GM12878 (cell line): Measurements from ENCODE around the gene GKN2. TPM values are rescaled to one million over a fixed set of nuclear protein-coding genes. Genes with fewer than 3 reads are reported as not detected.

Experiments used
- ATAC-seq: fragments of 200-7000 bp; cut with Tn5 transposase; 3 replicates; pipeline ENCODE4 v1.9.1; 2020; ENCODE audit warnings: mild to moderate bottlenecking, moderate library complexity
- BruUV-seq: library from RNA; stranded (reverse); fragments of 400-500 nt; replicated peaks from 2 replicates; lab custom pipeline; 2021; lab: Mats Ljungman, UMichigan
- CTCF ChIA-PET: fragments of 300-600 bp; sonication (Branson Sonifier 250); formaldehyde crosslinking; extraction: SDS; loops from one replicate; lab custom pipeline; 2021; ENCODE audit warnings: inconsistent platforms; lab: Yijun Ruan, JAX
- POLR2A ChIA-PET: fragments of 350-600 bp; formaldehyde crosslinking; extraction: SDS; loops from one replicate; lab custom pipeline; 2021; ENCODE audit warnings: inconsistent platforms; lab: Charles Lee
- RAD21 ChIA-PET: fragments of 300-600 bp; sonication (Branson Sonifier 250); formaldehyde crosslinking; loops from one replicate; lab custom pipeline; 2023; ENCODE audit warnings: antibody characterized with exemption; ENCODE audit not compliant: unreplicated experiment; lab: Charles Lee
- SMC1A ChIA-PET: fragments of 300-600 bp; sonication (Branson Sonifier 250); formaldehyde crosslinking; loops from one replicate; lab custom pipeline; 2023; ENCODE audit not compliant: unreplicated experiment, uncharacterized antibody; lab: Charles Lee
- DNase-seq: peaks from one replicate; pipeline ENCODE4 v3.0.0-alpha.2; 2011; ENCODE audit warnings: low read depth, low spot score
- FAIRE-seq: peaks from 3 replicates; lab custom pipeline; 2011; peaks lifted over from hg19 to GRCh38; lab: Jason Lieb, UNC
- H2AFZ ChIP-seq: 2 replicates; pipeline ENCODE4 v1.6.0; 2011; ENCODE audit warnings: low read depth, low read length, control low read depth; ENCODE audit not compliant: control insufficient read depth
- H3K27ac ChIP-seq: 2 replicates; pipeline ENCODE4 v1.5.1; 2011; ENCODE audit warnings: control low read depth; ENCODE audit not compliant: control insufficient read depth, insufficient read depth
- H3K27me3 ChIP-seq, 2 experiments: replicated peaks in 1 of 2; 2 replicates each; pipeline versions ENCODE4 v1.6.0 to v1.6.1; 2011; ENCODE audit warnings: low read length in 1 of 2; ENCODE audit not compliant: control insufficient read depth in 2 of 2, insufficient read depth in 2 of 2
- H3K36me3 ChIP-seq, 2 experiments: 2 replicates each; pipeline ENCODE4 v1.5.1; 2011; ENCODE audit warnings: low read length in 1 of 2; ENCODE audit not compliant: control insufficient read depth in 2 of 2, insufficient read depth in 2 of 2
- H3K4me1 ChIP-seq: 2 replicates; pipeline ENCODE4 v1.6.1; 2011; ENCODE audit warnings: mild to moderate bottlenecking, low read length, moderate library complexity, mixed read lengths; ENCODE audit not compliant: control insufficient read depth, insufficient read depth
- H3K4me2 ChIP-seq: 2 replicates; pipeline ENCODE4 v1.6.0; 2011; ENCODE audit warnings: control low read depth; ENCODE audit not compliant: control insufficient read depth, insufficient read depth
- H3K4me3 ChIP-seq: fragments of 200-600 bp; sonication (generic); 2 replicates; pipeline ENCODE4 v1.5.1; 2016
- H3K79me2 ChIP-seq: 2 replicates; pipeline ENCODE4 v1.6.0; 2011; ENCODE audit warnings: low read length; ENCODE audit not compliant: control insufficient read depth, insufficient read depth
- H3K9ac ChIP-seq: 2 replicates; pipeline ENCODE4 v1.8.0; 2011; ENCODE audit warnings: low read length, control low read depth, mixed read lengths; ENCODE audit not compliant: control insufficient read depth, insufficient read depth
- H3K9me3 ChIP-seq: replicated peaks from 3 replicates; pipeline ENCODE4 v1.5.1; 2011; ENCODE audit warnings: mild to moderate bottlenecking, low read length; ENCODE audit not compliant: control insufficient read depth, insufficient read depth
- H4K20me1 ChIP-seq: 2 replicates; pipeline ENCODE4 v1.6.0; 2011; ENCODE audit not compliant: control insufficient read depth, insufficient read depth
- NR2C2 ChIP-seq: IDR thresholded peaks from 2 replicates; pipeline ENCODE4 v1.6.1; 2011; ENCODE audit warnings: borderline replicate concordance, low read depth; ENCODE audit not compliant: control insufficient read depth, insufficient read length
- POLR2AphosphoS5 ChIP-seq: IDR thresholded peaks from 2 replicates; pipeline ENCODE4 v1.6.1; 2011; ENCODE audit warnings: mild to moderate bottlenecking, low read length, inconsistent platforms
- PRDM15 ChIP-seq: fragments of 450-650 bp; formaldehyde crosslinking; IDR thresholded peaks from 2 replicates; pipeline ENCODE4 v1.4.0; 2020; ENCODE audit warnings: mild to moderate bottlenecking, moderate library complexity
- SKIL ChIP-seq: fragments of 450-650 bp; IDR thresholded peaks from 2 replicates; pipeline ENCODE4 v1.6.1; 2017; ENCODE audit warnings: mild to moderate bottlenecking, low read depth, inconsistent platforms; ENCODE audit not compliant: poor library complexity, severe bottlenecking
- ZBTB33 ChIP-seq: fragments of 450-650 bp; IDR thresholded peaks from 2 replicates; pipeline ENCODE4 v1.6.1; 2017; ENCODE audit warnings: mild to moderate bottlenecking
- ZNF24 ChIP-seq: fragments of 450-650 bp; IDR thresholded peaks from 2 replicates; pipeline ENCODE4 v1.6.1; 2017; ENCODE audit warnings: antibody characterized with exemption, mild to moderate bottlenecking
- WGBS: methylation state at CpG from one replicate; pipeline ENCODE4 v1.1.6; 2016; ENCODE audit warnings: low lambda C conversion rate; ENCODE audit not compliant: insufficient replicate concordance, insufficient coverage; ENCODE audit errors: missing lambda C conversion rate; 5-methylcytosine and 5-hydroxymethylcytosine counted together
- in situ Hi-C: fragments of 300-500 bp; cut with MboI; formaldehyde crosslinking; loops from 9 replicates; pipeline ENCODE4 v1.14.3; 2018; ENCODE audit warnings: mixed read lengths
- intact Hi-C: fragments of 100-400 bp; cut with micrococcal nuclease; formaldehyde crosslinking; loops from one replicate; pipeline ENCODE4 v1.14.2; 2022; ENCODE audit not compliant: unreplicated experiment
- polyA plus RNA-seq, 11 experiments: library from polyadenylated mRNA; depleted of rRNA in 4 of 11; unstranded in 6 of 11; stranded (reverse) in 5 of 11; fragments of >200 nt; fragmentation: Nextera tagmentation in 4 of 11; fragmentation: Illumina TruSeq in 1 of 11; extraction: Ambion mirVana in 4 of 11; extraction: Trizol in 1 of 11; gene quantifications; 1 replicate in 1 of 11; 2 replicates in 10 of 11; pipeline versions ENCODE4 v1.2.1 to v1.2.3, GENCODE V29; 2011 to 2016; ENCODE audit warnings: inconsistent platforms in 2 of 11, missing spikeins in 2 of 11, low read depth in 1 of 11
- total RNA-seq, 4 experiments: library from RNA; depleted of rRNA in 3 of 4; stranded (reverse); fragments of >200 nt in 3 of 4; fragmentation: Illumina TruSeq in 1 of 4; extraction: Trizol in 1 of 4; gene quantifications; 2 replicates each; pipeline versions ENCODE4 v1.2.1 to v1.2.3, GENCODE V29; 2013 to 2021
- TF ChIP-seq, protein P1 (sequence below): fragments of 450-650 bp; IDR thresholded peaks from 2 replicates; pipeline ENCODE4 v1.6.1; 2016; ENCODE audit warnings: mild to moderate bottlenecking, moderate library complexity, borderline replicate concordance

Gene GKN2
- total and polyA plus RNA-seq, 10 of the 15 experiments (the other 5 are each of a cell fraction or from before 2014, with no cell fraction given): not detected

DNA sequence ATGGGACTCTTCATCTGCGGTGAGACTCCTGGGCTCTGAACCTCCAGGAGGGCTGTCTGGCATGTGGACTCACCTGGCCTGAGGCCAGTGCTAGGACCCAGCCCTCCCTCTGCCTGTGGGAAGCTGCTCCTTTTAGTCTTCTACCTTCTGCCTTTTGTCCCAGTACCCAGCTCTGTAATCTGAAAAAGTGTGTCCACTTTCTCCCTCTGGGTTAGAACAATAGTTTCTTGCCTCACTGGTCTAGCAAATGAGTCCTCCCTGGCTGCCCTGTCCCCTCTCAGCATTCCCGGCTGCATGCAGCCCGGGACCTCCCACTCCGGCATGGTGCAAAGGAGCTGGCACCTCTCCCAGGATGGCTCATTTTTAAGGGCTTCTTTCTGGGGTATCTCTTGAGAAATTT, 25.9 kb downstream of the GKN2 start:
- peaks cover 0 to 2% of the 10 kb centered on the region in 2 experiments; a peak in 3 of 4 replicates for H3K27me3 ChIP-seq
- DNase-seq (no peak), ATAC-seq (no peak), FAIRE-seq (no peak)
- no peaks in the 10 kb centered on the region for H3K9me3 ChIP-seq
- ChIA-PET CTCF (interaction anchor here (0.6 to 3.5 kb wide), 9 partner anchors 16 to 464 kb away, joined by 3 to 30 read pairs (median 3); no protein-coding TSS in a partner anchor), RAD21 (interaction anchor here (0.6 to 3.1 kb wide), 3 partner anchors 175 to 917 kb away, joined by 3 to 20 read pairs (median 4); no protein-coding TSS in a partner anchor), POLR2A (no interaction called here), SMC1A (interaction anchor here (3.1 kb wide), 1 partner anchor 175 kb away, joined by 18 read pairs; no protein-coding TSS in a partner anchor)
- 31% methylated on average over 4 of the region's 4 CpGs for WGBS
- no peak overlapping the region for H3K4me2 ChIP-seq
- H3K79me2 ChIP-seq: no peaks in the 10 kb centered on the region
- no peaks in the 10 kb centered on the region for H3K36me3 ChIP-seq
- BruUV-seq: no TSS peak
- no peak overlapping the region for H3K27ac ChIP-seq
- H2AFZ ChIP-seq: no peak overlapping the region
- H3K4me1 ChIP-seq: no peaks in the 10 kb centered on the region
- intact Hi-C loops (loop anchor here (5.0 kb wide), 1 partner anchor 439 kb away; no protein-coding TSS in a partner anchor), in situ Hi-C loops (no loop called here)
- H3K9ac ChIP-seq: no peak overlapping the region
- no peak for TF ChIP-seq PRDM15
- no peak for TF ChIP-seq ZNF24
- TF ChIP-seq ZBTB33: no peak
- TF ChIP-seq SKIL: no peak
- TF ChIP-seq NR2C2: no peak
- TF ChIP-seq, protein P1, sequence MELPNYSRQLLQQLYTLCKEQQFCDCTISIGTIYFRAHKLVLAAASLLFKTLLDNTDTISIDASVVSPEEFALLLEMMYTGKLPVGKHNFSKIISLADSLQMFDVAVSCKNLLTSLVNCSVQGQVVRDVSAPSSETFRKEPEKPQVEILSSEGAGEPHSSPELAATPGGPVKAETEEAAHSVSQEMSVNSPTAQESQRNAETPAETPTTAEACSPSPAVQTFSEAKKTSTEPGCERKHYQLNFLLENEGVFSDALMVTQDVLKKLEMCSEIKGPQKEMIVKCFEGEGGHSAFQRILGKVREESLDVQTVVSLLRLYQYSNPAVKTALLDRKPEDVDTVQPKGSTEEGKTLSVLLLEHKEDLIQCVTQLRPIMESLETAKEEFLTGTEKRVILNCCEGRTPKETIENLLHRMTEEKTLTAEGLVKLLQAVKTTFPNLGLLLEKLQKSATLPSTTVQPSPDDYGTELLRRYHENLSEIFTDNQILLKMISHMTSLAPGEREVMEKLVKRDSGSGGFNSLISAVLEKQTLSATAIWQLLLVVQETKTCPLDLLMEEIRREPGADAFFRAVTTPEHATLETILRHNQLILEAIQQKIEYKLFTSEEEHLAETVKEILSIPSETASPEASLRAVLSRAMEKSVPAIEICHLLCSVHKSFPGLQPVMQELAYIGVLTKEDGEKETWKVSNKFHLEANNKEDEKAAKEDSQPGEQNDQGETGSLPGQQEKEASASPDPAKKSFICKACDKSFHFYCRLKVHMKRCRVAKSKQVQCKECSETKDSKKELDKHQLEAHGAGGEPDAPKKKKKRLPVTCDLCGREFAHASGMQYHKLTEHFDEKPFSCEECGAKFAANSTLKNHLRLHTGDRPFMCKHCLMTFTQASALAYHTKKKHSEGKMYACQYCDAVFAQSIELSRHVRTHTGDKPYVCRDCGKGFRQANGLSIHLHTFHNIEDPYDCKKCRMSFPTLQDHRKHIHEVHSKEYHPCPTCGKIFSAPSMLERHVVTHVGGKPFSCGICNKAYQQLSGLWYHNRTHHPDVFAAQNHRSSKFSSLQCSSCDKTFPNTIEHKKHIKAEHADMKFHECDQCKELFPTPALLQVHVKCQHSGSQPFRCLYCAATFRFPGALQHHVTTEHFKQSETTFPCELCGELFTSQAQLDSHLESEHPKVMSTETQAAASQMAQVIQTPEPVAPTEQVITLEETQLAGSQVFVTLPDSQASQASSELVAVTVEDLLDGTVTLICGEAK: no peak
- no peak for TF ChIP-seq POLR2AphosphoS5
- no peaks in the 10 kb centered on the region for H4K20me1 ChIP-seq
- H3K4me3 ChIP-seq: no peak overlapping the region
